Activated naive CD8-positive, alpha-beta T cell (primary cell): ENCODE results near the gene ACYP1.

ENCODE experiments used
- H3K27ac Mint-ChIP-seq: one replicate; pipeline ENCODE4 v1.8.0; 2021; ENCODE audit warnings: mixed read lengths
- H3K27me3 Mint-ChIP-seq: one replicate; pipeline ENCODE4 v1.8.0; 2021; ENCODE audit warnings: mixed read lengths
- H3K36me3 Mint-ChIP-seq: one replicate; pipeline ENCODE4 v1.8.0; 2021; ENCODE audit warnings: mixed read lengths
- H3K4me1 Mint-ChIP-seq: one replicate; pipeline ENCODE4 v1.8.0; 2021; ENCODE audit warnings: low read depth, mixed read lengths
- H3K4me3 Mint-ChIP-seq: one replicate; pipeline ENCODE4 v1.8.0; 2021; ENCODE audit warnings: mild to moderate bottlenecking, mixed read lengths
- H3K9me3 Mint-ChIP-seq: one replicate; pipeline ENCODE4 v1.8.0; 2021; ENCODE audit warnings: low read depth, mixed read lengths

The ACYP1 gene

GRCh38 chr14:75054421-75054820, 9.4 kb downstream of the ACYP1 start:
- no peaks in the 10 kb centered on the region for H3K27me3 Mint-ChIP-seq
- no peak overlapping the region for H3K4me3 Mint-ChIP-seq
- H3K9me3 Mint-ChIP-seq = no peaks in the 10 kb centered on the region
- H3K4me1 Mint-ChIP-seq = peaks cover 26% of the 10 kb centered on the region
- no peak overlapping the region for H3K27ac Mint-ChIP-seq
- peaks cover 11% of the 10 kb centered on the region for H3K36me3 Mint-ChIP-seq

- Mint-ChIP-seq H3K36me3 (peaks cover 13% of the 10 kb centered on the region), H3K27ac (no peak overlapping the region), H3K4me3 (no peak overlapping the region), H3K4me1 (peaks cover 32% of the 10 kb centered on the region), H3K27me3 (no peaks in the 10 kb centered on the region), H3K9me3 (no peaks in the 10 kb centered on the region)
Measured at GRCh38 chr14:75053396-75054291, 10.2 kb downstream of the ACYP1 start.

- H3K4me1 Mint-ChIP-seq = peaks cover 48% of the 10 kb centered on the region
- peaks cover 28% of the 10 kb centered on the region for H3K36me3 Mint-ChIP-seq
- no peaks in the 10 kb centered on the region for H3K9me3 Mint-ChIP-seq
- peak overlapping the region; percentile 95 for H3K27ac Mint-ChIP-seq
- no peaks in the 10 kb centered on the region for H3K27me3 Mint-ChIP-seq
- peak overlapping the region; percentile 92 for H3K4me3 Mint-ChIP-seq
Measured at GRCh38 chr14:75051556-75051899, 12.3 kb downstream of the ACYP1 start.

- Mint-ChIP-seq H3K4me3 (peak within 1 kb of the TSS; percentile 92), H3K4me1 (peaks cover 53% of the 10 kb centered on the region), H3K27me3 (no peaks in the 10 kb centered on the region), H3K36me3 (peaks cover 30% of the 10 kb centered on the region), H3K9me3 (no peaks in the 10 kb centered on the region), H3K27ac (peak within 1 kb of the TSS; percentile 95)
Measured at GRCh38 chr14:75050852-75051555, 12.8 kb downstream of the ACYP1 start, which contains the start of gene MLH3. MLH3 (minus strand) TSS chr14:75051467; CDS start chr14:75049655, 1,812 bp downstream.

- H3K4me1 Mint-ChIP-seq = peaks cover 62% of the 10 kb centered on the region
- no peaks in the 10 kb centered on the region for H3K9me3 Mint-ChIP-seq
- H3K27me3 Mint-ChIP-seq = no peaks in the 10 kb centered on the region
- peak overlapping the region; percentile 86 for H3K4me3 Mint-ChIP-seq
- H3K27ac Mint-ChIP-seq = no peak overlapping the region
- H3K36me3 Mint-ChIP-seq = peaks cover 27% of the 10 kb centered on the region
Measured at GRCh38 chr14:75049731-75050201, 14.1 kb downstream of the ACYP1 start.

- Mint-ChIP-seq H3K4me3 (no peak overlapping the region), H3K4me1 (peaks cover 68% of the 10 kb centered on the region), H3K36me3 (peaks cover 26% of the 10 kb centered on the region), H3K27ac (no peak overlapping the region), H3K27me3 (no peaks in the 10 kb centered on the region), H3K9me3 (no peaks in the 10 kb centered on the region)
Measured at GRCh38 chr14:75049136-75049535, 14.7 kb downstream of the ACYP1 start.

GRCh38 chr14:75048101-75048500, 15.7 kb downstream of the ACYP1 start:
- Mint-ChIP-seq H3K36me3 (peaks cover 29% of the 10 kb centered on the region), H3K4me3 (no peak overlapping the region), H3K27me3 (no peaks in the 10 kb centered on the region), H3K4me1 (peaks cover 74% of the 10 kb centered on the region), H3K27ac (no peak overlapping the region), H3K9me3 (no peaks in the 10 kb centered on the region)

- Mint-ChIP-seq H3K4me3 (no peak overlapping the region), H3K4me1 (peaks cover 72% of the 10 kb centered on the region), H3K9me3 (no peaks in the 10 kb centered on the region), H3K27ac (peak overlapping the region; percentile 22), H3K27me3 (no peaks in the 10 kb centered on the region), H3K36me3 (peaks cover 29% of the 10 kb centered on the region)
Measured at GRCh38 chr14:75047506-75047905, 16.3 kb downstream of the ACYP1 start.

- H3K4me1 Mint-ChIP-seq = peaks cover 74% of the 10 kb centered on the region
- H3K4me3 Mint-ChIP-seq = no peak overlapping the region
- H3K9me3 Mint-ChIP-seq = no peaks in the 10 kb centered on the region
- H3K27me3 Mint-ChIP-seq = no peaks in the 10 kb centered on the region
- H3K27ac Mint-ChIP-seq = no peak overlapping the region
- H3K36me3 Mint-ChIP-seq = peaks cover 31% of the 10 kb centered on the region
Measured at GRCh38 chr14:75046899-75047298, 16.9 kb downstream of the ACYP1 start.

GRCh38 chr14:75046275-75046674, 17.5 kb downstream of the ACYP1 start:
- Mint-ChIP-seq H3K36me3 (peaks cover 31% of the 10 kb centered on the region), H3K27me3 (no peaks in the 10 kb centered on the region)

GRCh38 chr14:75044752-75045151, 19.1 kb downstream of the ACYP1 start:
- peaks cover 31% of the 10 kb centered on the region for H3K36me3 Mint-ChIP-seq
- H3K4me3 Mint-ChIP-seq = no peak overlapping the region
- H3K27me3 Mint-ChIP-seq = no peaks in the 10 kb centered on the region
- H3K4me1 Mint-ChIP-seq = peaks cover 58% of the 10 kb centered on the region
- no peaks in the 10 kb centered on the region for H3K9me3 Mint-ChIP-seq
- H3K27ac Mint-ChIP-seq = no peak overlapping the region

More at GRCh38 chr14:75046275-75046674, 17.5 kb downstream of the ACYP1 start:
- no peak overlapping the region for H3K4me3 Mint-ChIP-seq
- H3K27ac Mint-ChIP-seq = no peak overlapping the region
- peaks cover 70% of the 10 kb centered on the region for H3K4me1 Mint-ChIP-seq
- no peaks in the 10 kb centered on the region for H3K9me3 Mint-ChIP-seq

- H3K36me3 Mint-ChIP-seq = peaks cover 29% of the 10 kb centered on the region
Measured at GRCh38 chr14:75044322-75044721, 19.5 kb downstream of the ACYP1 start.

GRCh38 chr14:75042035-75042434, 21.8 kb downstream of the ACYP1 start:
- Mint-ChIP-seq H3K4me1 (peaks cover 36% of the 10 kb centered on the region), H3K27ac (no peak overlapping the region), H3K27me3 (no peaks in the 10 kb centered on the region), H3K4me3 (no peak overlapping the region), H3K9me3 (no peaks in the 10 kb centered on the region), H3K36me3 (peaks cover 22% of the 10 kb centered on the region)

More at GRCh38 chr14:75044322-75044721, 19.5 kb downstream of the ACYP1 start:
- Mint-ChIP-seq H3K4me1 (peaks cover 54% of the 10 kb centered on the region), H3K27ac (no peak overlapping the region), H3K4me3 (peak overlapping the region; percentile 13), H3K9me3 (no peaks in the 10 kb centered on the region), H3K27me3 (no peaks in the 10 kb centered on the region)

- H3K4me3 Mint-ChIP-seq = no peak overlapping the region
- H3K9me3 Mint-ChIP-seq = no peaks in the 10 kb centered on the region
- H3K36me3 Mint-ChIP-seq = peaks cover 22% of the 10 kb centered on the region
- no peak overlapping the region for H3K27ac Mint-ChIP-seq
- H3K4me1 Mint-ChIP-seq = peaks cover 32% of the 10 kb centered on the region
- H3K27me3 Mint-ChIP-seq = no peaks in the 10 kb centered on the region
Measured at GRCh38 chr14:75041613-75042012, 22.2 kb downstream of the ACYP1 start.

- no peak overlapping the region for H3K27ac Mint-ChIP-seq
- no peaks in the 10 kb centered on the region for H3K27me3 Mint-ChIP-seq
- H3K36me3 Mint-ChIP-seq = peaks cover 18% of the 10 kb centered on the region
- H3K4me3 Mint-ChIP-seq = no peak overlapping the region
- H3K4me1 Mint-ChIP-seq = peaks cover 27% of the 10 kb centered on the region
- H3K9me3 Mint-ChIP-seq = no peaks in the 10 kb centered on the region
Measured at GRCh38 chr14:75040959-75041358, 22.9 kb downstream of the ACYP1 start.
